Keratinocyte (primary cell): ENCODE measurements around the gene PGAM2. TPM values are rescaled to one million over a fixed set of nuclear protein-coding genes. Genes with fewer than 3 reads are reported as not detected.

ENCODE experiments used
- DNase-seq: peaks from one replicate; pipeline ENCODE4 v3.0.0-alpha.2; 2011; ENCODE audit warnings: low read depth, missing footprints, low spot score
- FAIRE-seq: peaks from 2 replicates; lab custom pipeline; 2011; peaks lifted over from hg19 to GRCh38; lab: Jason Lieb, UNC
- H2AFZ ChIP-seq: 2 replicates; pipeline ENCODE4 v1.6.0; 2012; ENCODE audit warnings: low read length, control low read depth, inconsistent platforms; ENCODE audit not compliant: control insufficient read depth
- H3K27ac ChIP-seq: 2 replicates; pipeline ENCODE4 v1.5.1; 2011; ENCODE audit warnings: low read length; ENCODE audit not compliant: control insufficient read depth, insufficient read depth
- H3K27me3 ChIP-seq: 3 replicates; pipeline ENCODE4 v1.6.0; 2011; ENCODE audit warnings: low read length; ENCODE audit not compliant: control insufficient read depth, insufficient read depth; ENCODE audit errors: extremely low read depth
- H3K36me3 ChIP-seq, 2 experiments: 2 replicates in 1 of 2; 3 replicates in 1 of 2; pipeline ENCODE4 v1.5.1; 2011; ENCODE audit warnings: low read length in 2 of 2, mild to moderate bottlenecking in 1 of 2; ENCODE audit not compliant: control insufficient read depth in 2 of 2, insufficient read depth in 2 of 2; ENCODE audit errors: extremely low read depth in 1 of 2
- H3K4me1 ChIP-seq: 3 replicates; pipeline ENCODE4 v1.5.1; 2011; ENCODE audit warnings: low read length; ENCODE audit not compliant: control insufficient read depth, insufficient read depth; ENCODE audit errors: extremely low read depth
- H3K4me2 ChIP-seq: 3 replicates; pipeline ENCODE4 v1.6.0; 2011; ENCODE audit warnings: low read depth, low read length; ENCODE audit not compliant: control insufficient read depth, insufficient read depth; ENCODE audit errors: extremely low read depth
- H3K4me3 ChIP-seq, 3 experiments: fragments of 200-600 bp in 1 of 3; sonication (generic) in 1 of 3; 2 replicates in 2 of 3; 3 replicates in 1 of 3; pipeline ENCODE4 v1.5.1; 2011 to 2016; ENCODE audit warnings: low read length in 3 of 3, mild to moderate bottlenecking in 3 of 3, control low read depth in 2 of 3, inconsistent platforms in 1 of 3, low read depth in 1 of 3, mixed read lengths in 1 of 3, mixed run types in 1 of 3, moderate library complexity in 1 of 3; ENCODE audit not compliant: control insufficient read depth in 2 of 3, insufficient read depth in 2 of 3; ENCODE audit errors: extremely low read depth in 1 of 3
- H3K79me2 ChIP-seq: 2 replicates; pipeline ENCODE4 v1.6.0; 2012; ENCODE audit warnings: low read length; ENCODE audit not compliant: control insufficient read depth, insufficient read depth
- H3K9ac ChIP-seq: 3 replicates; pipeline ENCODE4 v1.6.0; 2011; ENCODE audit warnings: low read length; ENCODE audit not compliant: control insufficient read depth, insufficient read depth; ENCODE audit errors: extremely low read depth
- H3K9me1 ChIP-seq: 3 replicates; pipeline ENCODE4 v1.6.0; 2011; ENCODE audit warnings: low read length; ENCODE audit not compliant: control insufficient read depth, insufficient read depth; ENCODE audit errors: extremely low read depth
- H3K9me3 ChIP-seq: 2 replicates; pipeline ENCODE4 v1.5.1; 2012; ENCODE audit warnings: low read depth, low read length; ENCODE audit not compliant: control insufficient read depth
- H4K20me1 ChIP-seq: 3 replicates; pipeline ENCODE4 v1.6.0; 2011; ENCODE audit warnings: low read length; ENCODE audit not compliant: control insufficient read depth, insufficient read depth; ENCODE audit errors: extremely low read depth
- CTCF ChIP-seq, 3 experiments: IDR thresholded peaks in 1 of 3; conservative IDR thresholded peaks in 1 of 3; optimal IDR thresholded peaks in 1 of 3; 2 replicates in 2 of 3; 3 replicates in 1 of 3; pipeline versions ENCODE3 to v1.5.1; 2011; ENCODE audit warnings: low read length in 3 of 3, mild to moderate bottlenecking in 3 of 3, moderate library complexity in 2 of 3, control low read depth in 1 of 3, inconsistent platforms in 1 of 3; ENCODE audit not compliant: insufficient read depth in 2 of 3; ENCODE audit errors: extremely low read depth in 1 of 3
- EZH2 ChIP-seq: IDR thresholded peaks from one replicate; pipeline ENCODE4 v1.6.1; 2012; ENCODE audit warnings: inconsistent platforms, mild to moderate bottlenecking, low read length, moderate library complexity
- dilution Hi-C: fragments of 300-500 bp; cut with MboI; formaldehyde crosslinking; loops from one replicate; pipeline ENCODE4 v1.7.0; 2020; ENCODE audit warnings: low sequenced_read_pairs; ENCODE audit not compliant: extremely low pct_ligation_motif_present
- polyA minus RNA-seq, 3 experiments: library from RNA; depleted of rRNA, polyadenylated mRNA; stranded (reverse); fragments of >200 nt; gene quantifications; 1 replicate in 1 of 3; 2 replicates in 1 of 3; 3 replicates in 1 of 3; pipeline ENCODE4 v1.2.3, GENCODE V29; 2011
- polyA plus RNA-seq, 5 experiments: library from polyadenylated mRNA; depleted of rRNA in 3 of 5; stranded (reverse) in 3 of 5; stranded (forward) in 1 of 5; unstranded in 1 of 5; fragments of >200 nt; gene quantifications; 1 replicate in 1 of 5; 2 replicates in 3 of 5; 3 replicates in 1 of 5; pipeline versions ENCODE4 v1.2.1 to v1.2.3, GENCODE V29; 2011 to 2012; ENCODE audit warnings: missing spikeins in 2 of 5, low read depth in 1 of 5, low replicate concordance in 1 of 5

PGAM2 gene
- not detected in 3 replicates for polyA plus RNA-seq
- polyA plus RNA-seq (2011; ENCODE audit: low read depth): not detected
- not detected in 2 replicates for polyA plus RNA-seq (2011; cell fraction: cytosol; rRNA removed)
- not detected in 2 replicates for polyA plus RNA-seq (2011; cell fraction: nucleus; rRNA removed)
- 0.30 TPM in 1 of 2 replicates, not detected in the other for polyA plus RNA-seq (2012; ENCODE audit: low replicate concordance)
- polyA minus RNA-seq: not detected in 3 replicates
- polyA minus RNA-seq (2011; cell fraction: cytosol; rRNA and poly(A)+ RNA removed): not detected
- polyA minus RNA-seq (2011; cell fraction: nucleus; rRNA and poly(A)+ RNA removed): not detected in 2 replicates

- DNase-seq (no peak), FAIRE-seq (no peak)
- Histone ChIP-seq H3K27me3 (no peaks in the 10 kb centered on the region), H3K4me3 (no peak within 1 kb of the TSS), H3K4me2 (no peak within 1 kb of the TSS), H3K36me3 (peaks cover 17 to 18% of the 10 kb centered on the region in 2 experiments), H2AFZ (no peak within 1 kb of the TSS), H4K20me1 (no peaks in the 10 kb centered on the region), H3K4me1 (peaks cover 1% of the 10 kb centered on the region), H3K9me3 (no peaks in the 10 kb centered on the region), H3K27ac (no peak within 1 kb of the TSS), H3K9ac (no peak within 1 kb of the TSS), H3K79me2 (no peaks in the 10 kb centered on the region), H3K9me1 (no peaks in the 10 kb centered on the region)
- TF ChIP-seq CTCF (optimal IDR thresholded peaks at IDR 0.05 in 1 of 3, IDR thresholded peaks at IDR 0.05 in 1 of 3, conservative IDR thresholded peaks at IDR 0.05 in 1 of 3; ENCODE audit: extremely low read depth in 1 of 3, insufficient read depth in 2 of 3, low read length in 3 of 3): no peak
- no peak for TF ChIP-seq EZH2
- dilution Hi-C loops: no loop called here
Observed at GRCh38 chr7:44065431-44066110, at the start of gene PGAM2. TSS of gene PGAM2 (minus strand) at chr7:44065567. CDS start at chr7:44065529, 38 bp downstream.

GRCh38 chr7:44114586-44115310, 49.4 kb upstream of the PGAM2 start:
- Histone ChIP-seq H3K4me1 (no peaks in the 10 kb centered on the region), H4K20me1 (no peaks in the 10 kb centered on the region), H2AFZ (no peak overlapping the region), H3K9ac (no peak overlapping the region), H3K4me2 (no peak overlapping the region), H3K27me3 (no peaks in the 10 kb centered on the region), H3K79me2 (peaks cover 5% of the 10 kb centered on the region), H3K4me3 (no peak overlapping the region), H3K36me3 (peaks cover 15 to 33% of the 10 kb centered on the region in 2 experiments), H3K9me1 (no peaks in the 10 kb centered on the region), H3K27ac (no peak overlapping the region), H3K9me3 (no peaks in the 10 kb centered on the region)
- DNase-seq: no peak
- no peak for FAIRE-seq
- dilution Hi-C loops: no loop called here
- TF ChIP-seq CTCF (optimal IDR thresholded peaks at IDR 0.05 in 1 of 3, IDR thresholded peaks at IDR 0.05 in 1 of 3, conservative IDR thresholded peaks at IDR 0.05 in 1 of 3; ENCODE audit: extremely low read depth in 1 of 3, insufficient read depth in 2 of 3, low read length in 3 of 3) (no peak), EZH2 (no peak)
